Measurements from ENCODE around the gene TMEM147.

DNA sequence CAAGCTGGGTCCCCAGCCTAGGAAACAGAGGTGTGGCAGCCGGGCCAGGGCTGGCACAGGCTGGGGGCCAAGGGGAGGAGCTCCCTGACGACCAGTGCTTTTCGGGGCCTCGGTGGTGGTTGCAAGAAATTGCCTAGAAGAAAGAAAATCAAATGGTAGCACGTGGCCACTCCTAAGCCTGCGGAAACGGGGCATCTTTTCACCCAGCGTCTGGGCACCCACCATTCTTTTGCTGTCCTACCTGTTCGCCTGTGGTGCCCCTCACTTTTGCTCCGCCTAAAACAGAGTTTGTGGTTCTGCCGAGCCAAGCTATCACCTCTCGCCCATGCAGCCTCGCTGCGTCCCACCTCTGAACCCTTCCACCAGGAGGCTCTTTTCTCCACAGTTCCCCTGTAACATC is 48.0 kb upstream of the TMEM147 start:
- TF ChIP-seq CTCF (IDR thresholded peaks at IDR 0.05) (no peak), EP300 (IDR thresholded peaks at IDR 0.05) (no peak), POLR2A (IDR thresholded peaks at IDR 0.05; ENCODE audit: low read depth) (no peak), POLR2AphosphoS5 (IDR thresholded peaks at IDR 0.05) (no peak)
